LHCN-M2 (cell line): Measurements from ENCODE around the gene BDKRB1. TPM values are rescaled to one million over a fixed set of nuclear protein-coding genes. Genes with fewer than 3 reads are reported as not detected.

ENCODE experiments used
- DNase-seq: peaks from one replicate; pipeline ENCODE4 v3.0.0-alpha.2; 2012; ENCODE audit warnings: low read depth
- total RNA-seq: library from RNA; depleted of rRNA; stranded (reverse); fragments of >200 nt; gene quantifications from 2 replicates; pipeline ENCODE4 v1.2.3, GENCODE V29; 2014; rRNA removed

The BDKRB1 gene
- total RNA-seq, 1 experiment from 2014 or later = 0.98 TPM

DNA sequence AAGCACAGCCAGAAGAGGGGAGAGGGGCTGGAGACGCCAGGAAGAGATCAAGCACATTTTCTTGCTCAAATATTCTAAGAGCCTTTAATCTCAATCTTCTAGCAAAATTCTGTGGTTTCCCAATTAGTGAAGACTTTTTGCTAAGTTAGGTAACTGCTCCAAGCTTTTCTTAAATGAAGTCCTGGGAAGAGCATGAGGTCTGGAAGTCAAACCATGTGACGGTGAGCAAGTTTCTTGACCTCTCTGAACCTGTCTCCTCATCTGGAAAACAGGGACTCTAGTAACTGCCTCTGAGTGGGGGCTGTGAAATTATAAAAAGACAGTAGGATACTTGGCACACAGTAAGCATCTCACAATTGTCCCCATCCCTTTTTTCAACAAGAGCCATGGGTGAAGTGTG lies 24.1 kb downstream of the BDKRB1 start:
- no peak for DNase-seq

- DNase-seq = no peak
These were observed 25.5 kb downstream of the BDKRB1 start for GRCh38 chr14:96281486-96281885.

DNA sequence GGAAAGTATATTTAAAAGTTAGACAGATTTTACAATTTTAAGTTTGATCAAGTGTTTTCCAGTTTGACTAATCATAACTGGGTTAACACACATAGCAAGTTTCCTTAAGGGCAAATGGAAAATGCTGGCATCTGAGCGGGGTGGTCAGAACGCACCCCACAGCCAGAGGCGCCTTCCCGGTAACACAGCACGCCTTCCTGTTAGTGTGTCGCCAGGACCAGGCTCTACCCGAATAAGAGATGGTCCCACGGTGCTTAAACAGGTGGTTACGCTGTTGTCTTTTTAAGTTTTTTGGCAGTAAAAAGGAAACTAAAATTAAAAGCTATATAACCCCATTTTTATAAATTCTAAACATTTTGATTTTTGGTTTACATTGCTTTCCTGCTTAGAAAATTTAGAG lies 28.0 kb downstream of the BDKRB1 start:
- DNase-seq = no peak

- no peak for DNase-seq
These were observed 28.4 kb downstream of the BDKRB1 start for GRCh38 chr14:96284430-96284829.

- peak; percentile 80 for DNase-seq
These were observed 29.7 kb downstream of the BDKRB1 start for GRCh38 chr14:96285667-96286066.

GRCh38 chr14:96286251-96286650 lies 30.2 kb downstream of the BDKRB1 start:
- no peak for DNase-seq

- DNase-seq = no peak
These were observed 31.8 kb downstream of the BDKRB1 start for GRCh38 chr14:96287856-96288255.

DNA sequence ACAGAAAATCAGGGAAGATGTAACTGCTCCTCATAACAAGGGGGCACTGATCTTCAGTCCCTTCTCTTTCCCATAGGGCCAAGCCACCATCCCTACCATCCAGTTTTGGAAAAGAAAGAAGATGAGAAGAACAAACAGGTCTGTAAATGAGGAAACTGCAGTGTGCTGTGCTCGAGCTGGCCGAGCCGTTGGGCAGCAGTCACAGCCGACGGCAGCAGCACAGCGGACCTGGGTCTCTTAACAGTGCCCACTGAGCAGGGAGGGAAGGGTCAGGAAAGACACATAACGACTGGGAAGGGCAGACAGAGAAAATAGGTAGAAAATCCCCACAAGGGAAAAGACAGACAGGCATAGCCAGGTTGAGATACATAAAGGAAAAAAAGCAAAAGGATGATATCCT lies 38.2 kb downstream of the BDKRB1 start:
- DNase-seq = no peak

GRCh38 chr14:96297000-96297399 lies 41.0 kb downstream of the BDKRB1 start:
- peak; percentile 11 for DNase-seq

DNA sequence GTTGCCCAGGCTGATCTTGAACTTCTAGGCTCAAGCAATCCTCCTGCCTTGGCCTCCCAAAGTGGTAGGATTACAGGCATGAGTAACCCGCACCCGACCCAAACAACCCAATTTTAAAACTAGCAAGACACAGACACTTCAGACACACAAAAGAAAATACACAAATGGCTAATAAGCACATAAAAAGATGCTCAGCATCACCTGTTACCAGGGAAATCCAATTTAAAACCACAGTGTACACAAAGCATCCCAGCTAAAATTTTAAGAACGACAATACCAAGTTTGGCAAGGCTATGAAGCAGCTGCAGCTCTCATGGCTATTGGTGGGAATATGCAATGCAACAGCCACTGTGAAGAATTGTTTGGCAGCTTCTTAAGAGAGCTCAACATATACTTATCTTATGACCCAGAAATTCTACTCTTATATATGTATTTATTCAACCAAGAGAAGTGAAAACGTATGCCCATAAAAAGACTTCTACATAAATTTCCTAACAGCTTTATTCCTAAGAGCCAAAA lies 42.0 kb downstream of the BDKRB1 start:
- no peak for DNase-seq

DNA sequence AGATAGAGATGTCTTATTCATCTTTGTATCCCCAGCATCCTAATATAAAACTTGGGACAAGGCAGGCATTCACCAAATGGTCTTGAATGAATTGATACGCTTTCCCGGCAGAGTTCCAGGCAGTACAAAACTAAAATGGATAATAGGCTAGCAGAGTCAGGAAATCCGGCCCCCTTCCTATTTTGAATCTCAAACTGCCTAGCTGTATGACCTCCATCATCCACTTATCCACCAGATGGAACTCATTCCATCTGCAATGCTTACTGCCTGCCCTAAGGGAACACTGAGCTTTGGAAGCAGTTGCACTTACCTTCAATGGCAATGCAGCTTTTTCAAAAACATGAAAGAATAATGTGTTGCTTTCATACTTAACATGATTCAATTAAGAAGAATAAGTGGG lies 43.4 kb downstream of the BDKRB1 start:
- DNase-seq = no peak

- peak; percentile 4 for DNase-seq
These were observed 48.0 kb downstream of the BDKRB1 start for GRCh38 chr14:96303981-96304380.

GRCh38 chr14:96304956-96305355 lies 48.9 kb downstream of the BDKRB1 start:
- DNase-seq = no peak

- no peak for DNase-seq
These were observed 51.4 kb downstream of the BDKRB1 start for GRCh38 chr14:96307434-96307833.

DNA sequence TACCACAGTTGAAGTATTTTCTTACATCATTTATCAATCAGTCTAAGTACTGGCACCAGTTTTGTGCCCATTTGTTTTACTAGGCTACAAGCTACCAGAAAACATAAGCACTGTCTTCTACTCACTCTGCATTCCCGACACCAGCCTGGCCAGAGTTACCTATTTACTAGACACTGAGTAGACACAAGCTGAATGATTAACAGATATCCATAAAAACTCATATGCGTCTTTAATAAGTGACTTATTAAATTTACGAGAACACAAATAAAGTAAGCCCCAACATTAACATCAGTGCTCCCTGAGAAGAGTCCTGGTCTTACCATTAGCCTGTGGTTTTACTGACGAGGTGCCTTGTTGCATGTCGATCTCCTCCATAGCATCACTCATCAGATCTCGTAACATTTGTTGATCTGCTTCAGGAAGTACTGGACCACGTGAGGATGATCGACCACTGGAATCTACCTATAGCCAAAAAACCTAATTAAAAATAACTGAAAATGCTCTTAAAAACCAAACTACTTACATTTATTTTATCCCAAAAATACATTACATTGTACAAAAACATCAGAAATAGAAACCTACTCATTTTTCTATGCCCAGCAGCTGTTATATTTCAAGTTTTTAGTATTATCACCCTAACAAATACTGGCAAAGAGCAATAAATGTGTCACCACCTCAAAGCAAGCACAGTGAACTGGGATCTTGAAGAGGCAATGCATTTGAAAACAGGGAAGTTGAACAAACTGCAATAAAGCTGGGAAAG lies 53.3 kb downstream of the BDKRB1 start:
- DNase-seq = no peak

DNA sequence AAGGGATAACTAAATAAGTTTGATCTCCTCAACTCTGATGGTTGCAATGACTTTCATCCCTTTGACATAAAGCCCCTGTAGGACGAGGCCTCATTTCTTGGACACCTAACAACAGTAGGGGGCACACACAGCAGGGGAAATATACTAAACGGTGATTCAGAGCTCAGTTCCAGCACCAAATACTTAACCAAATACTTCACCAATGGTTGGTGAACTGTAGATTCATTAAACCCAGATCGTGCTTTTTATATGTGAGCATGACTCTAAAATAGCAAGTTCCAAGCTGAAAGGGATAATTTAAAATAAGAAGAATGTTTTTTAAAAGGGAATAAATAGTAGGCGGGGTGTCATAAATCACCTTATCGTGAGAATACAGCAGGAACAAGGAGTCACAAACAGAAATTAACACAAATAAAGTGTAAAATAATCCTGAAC lies 53.9 kb downstream of the BDKRB1 start:
- peak; percentile 3 for DNase-seq

DNA sequence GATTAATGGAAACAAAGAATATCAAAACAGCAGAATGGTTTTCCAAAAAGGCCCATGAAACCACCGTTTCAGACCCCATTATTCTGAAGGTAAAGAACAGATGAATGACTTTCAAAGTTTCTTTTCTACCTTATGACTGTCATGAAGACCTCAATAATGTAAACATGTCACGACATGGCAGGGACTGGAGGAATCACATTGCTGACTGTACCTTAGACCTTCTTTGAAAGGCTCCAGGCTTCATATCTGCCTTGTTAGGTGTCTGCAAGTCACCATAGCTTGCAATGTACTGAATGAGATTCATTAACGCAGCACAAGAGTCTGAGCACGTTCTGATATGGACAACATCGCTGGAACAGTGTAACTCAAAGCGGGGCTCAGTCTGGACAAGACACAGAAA lies 54.9 kb downstream of the BDKRB1 start:
- DNase-seq = no peak

Other genes with a start within 250 kb of the BDKRB1 start
- 7.9 and 8.1 TPM in 2 replicates for gene C14orf132, start 216.8 kb upstream of the BDKRB1 start, total RNA-seq
- 0.06 TPM in 1 of 2 replicates, not detected in the other for gene BDKRB2, start 51.4 kb upstream of the BDKRB1 start, total RNA-seq
- 7.8 and 12.4 TPM in 2 replicates for gene ATG2B, start 107.1 kb downstream of the BDKRB1 start, total RNA-seq
- gene GSKIP, start 107.3 kb downstream of the BDKRB1 start, total RNA-seq = 28.0 and 28.7 TPM in 2 replicates
- 0.17 TPM in 1 of 2 replicates, not detected in the other for gene AK7, start 135.9 kb downstream of the BDKRB1 start, total RNA-seq
- gene PAPOLA, start 246.2 kb downstream of the BDKRB1 start, total RNA-seq = 56.6 and 77.0 TPM in 2 replicates